Skin of body (tissue), 2 donors: ENCODE measurements around the gene ZBTB7C. TPM values are rescaled to one million over a fixed set of nuclear protein-coding genes. Genes with fewer than 3 reads are reported as not detected.

Experiments
- DNase-seq: peaks from one replicate; lab custom pipeline; 2025; lab: John Stamatoyannopoulos, UW
- total RNA-seq: library from RNA; depleted of rRNA; stranded (reverse); fragments of >200 nt; gene quantifications from one replicate; pipeline ENCODE4 v1.2.3, GENCODE V29; 2014

ZBTB7C gene
- total RNA-seq, 1 donor from 2014 or later, result 6.3 TPM

DNA sequence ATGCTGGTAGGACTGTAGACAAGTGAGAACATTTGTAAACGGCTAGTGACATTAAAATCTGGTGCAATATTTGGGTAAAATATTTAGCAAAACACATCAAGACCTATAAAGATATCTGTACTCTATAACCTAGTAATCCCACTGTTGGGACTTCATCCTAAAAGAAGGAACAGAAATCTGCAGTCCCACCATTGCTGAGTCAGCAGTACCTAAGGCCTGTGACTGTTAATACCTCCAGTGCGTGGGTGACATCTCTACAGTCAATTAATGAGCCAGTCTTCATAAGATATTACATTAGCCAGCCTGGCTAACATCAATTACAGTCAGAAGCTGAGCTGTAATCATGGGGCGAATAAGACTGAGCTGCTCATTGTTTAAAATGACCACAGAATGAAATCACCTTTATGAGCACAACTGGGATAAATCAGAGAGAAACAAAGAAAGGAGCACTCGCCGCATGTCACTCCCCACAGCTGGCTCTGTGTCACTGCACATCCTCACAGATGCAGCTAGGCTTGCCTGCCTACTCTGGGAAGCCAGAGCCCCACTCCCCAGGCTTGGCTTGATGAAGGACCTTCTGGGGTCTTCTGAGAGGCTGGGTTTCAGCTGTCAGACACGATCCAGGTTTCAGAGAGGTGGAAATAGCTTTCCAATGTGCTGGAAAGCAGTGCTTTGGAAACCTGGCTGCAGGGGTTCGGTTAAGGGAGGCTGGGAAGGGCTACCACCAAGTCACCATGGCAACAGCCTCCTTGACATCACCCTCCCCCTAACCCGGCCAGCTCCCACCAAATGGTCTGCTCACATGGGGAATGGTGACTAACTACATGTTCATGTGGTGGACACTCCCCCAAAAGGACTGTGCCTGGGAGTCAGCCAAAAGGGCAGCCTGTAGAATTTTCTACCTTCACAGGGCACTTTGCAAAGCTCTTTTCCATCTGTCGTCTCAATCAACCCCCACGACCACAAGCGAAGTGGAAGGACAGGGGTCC, 145.0 kb downstream of the ZBTB7C start:
- DNase-seq, result no peak

DNA sequence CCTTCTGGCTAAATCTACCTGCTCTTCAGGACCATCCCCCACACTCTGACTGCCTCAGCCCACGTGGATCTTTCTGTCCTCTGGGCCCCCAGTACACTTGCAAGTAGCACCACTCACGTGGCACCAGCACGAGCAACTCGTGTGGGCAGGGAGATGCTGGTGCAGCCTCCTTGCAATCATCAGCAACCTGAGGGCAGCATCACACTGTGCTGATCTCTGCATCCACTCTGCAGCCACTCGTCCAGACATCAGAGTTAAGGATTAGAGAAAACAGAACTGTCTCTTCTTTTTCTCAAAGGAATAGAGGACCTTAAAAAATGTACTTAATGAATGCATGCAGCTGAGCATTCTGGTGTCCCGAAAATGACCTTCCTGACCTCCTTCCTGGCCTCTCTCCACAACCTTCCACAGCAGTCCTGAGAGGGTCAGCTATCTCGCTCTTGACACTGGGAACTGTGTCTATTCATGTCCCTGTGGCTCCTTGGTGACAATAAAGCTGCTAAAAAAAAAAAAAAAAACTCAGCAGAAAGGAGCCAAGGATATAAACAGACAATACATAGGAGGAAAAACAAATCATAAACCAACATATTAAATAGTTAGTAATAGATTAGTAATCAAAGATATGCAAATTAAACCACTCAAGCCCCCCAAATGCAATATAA, 145.9 kb downstream of the ZBTB7C start:
- DNase-seq, result no peak

DNA sequence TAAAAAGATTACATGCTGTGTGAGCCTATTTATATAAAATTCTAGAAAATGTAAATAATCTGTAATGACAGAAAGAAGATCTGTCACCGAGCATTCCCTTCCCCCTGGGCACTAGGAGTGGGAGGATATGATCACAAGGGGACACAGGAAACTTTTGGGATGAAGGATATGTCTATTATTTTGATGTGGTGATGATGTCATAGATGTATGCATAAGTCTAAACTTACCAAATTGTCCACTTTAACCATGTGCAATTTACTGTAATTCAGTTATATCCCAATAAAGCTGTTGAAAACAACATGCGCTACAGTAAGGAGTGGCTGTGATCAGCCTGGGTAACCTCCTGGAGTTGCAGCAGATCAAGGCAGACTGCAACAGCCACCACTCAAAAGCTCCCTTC, 148.9 kb downstream of the ZBTB7C start:
- DNase-seq, result no peak

DNA sequence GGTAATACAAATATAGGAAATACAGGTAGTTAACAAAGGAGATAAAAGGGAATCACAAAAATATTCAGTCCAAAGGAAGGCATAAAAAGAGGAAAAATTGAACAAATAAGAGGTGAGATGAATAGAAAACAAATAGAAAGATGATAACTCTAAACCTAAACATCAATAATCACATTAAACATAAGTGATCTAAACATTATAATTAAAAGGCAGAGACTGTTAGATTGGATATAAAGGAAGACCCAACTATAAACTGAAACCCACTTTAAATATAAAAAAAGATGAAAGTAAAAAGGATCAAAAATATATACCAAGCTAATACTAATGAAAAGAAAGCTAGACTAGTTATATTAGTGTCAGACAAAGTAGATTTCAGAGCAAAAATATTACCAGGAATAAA, 152.3 kb downstream of the ZBTB7C start:
- no peak for DNase-seq

DNA sequence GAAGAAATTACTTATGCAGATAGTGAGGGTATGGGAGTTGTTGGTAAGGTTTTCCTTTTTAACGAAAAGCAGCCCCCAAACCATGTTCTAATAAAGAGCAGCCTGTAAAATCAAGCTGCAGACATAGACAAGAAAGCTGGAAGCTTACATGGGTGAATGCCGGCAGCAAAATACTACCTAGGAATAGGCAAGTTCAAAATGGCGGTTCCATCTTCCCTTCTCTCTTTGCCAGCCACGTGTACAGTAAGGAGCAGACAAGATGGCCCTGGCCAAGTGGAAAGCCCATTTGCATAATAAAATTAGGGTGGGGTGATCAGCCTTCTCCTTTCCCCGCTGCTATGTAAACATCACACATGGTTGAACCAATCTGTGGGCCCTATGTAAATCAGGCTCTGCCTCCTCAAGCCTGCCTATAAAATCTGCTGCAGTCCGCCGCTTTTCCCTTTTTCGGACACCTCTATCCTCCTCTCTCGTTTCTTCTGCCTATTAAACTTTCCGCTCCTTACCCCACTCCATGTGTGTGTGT, 155.0 kb downstream of the ZBTB7C start:
- no peak for DNase-seq

DNA sequence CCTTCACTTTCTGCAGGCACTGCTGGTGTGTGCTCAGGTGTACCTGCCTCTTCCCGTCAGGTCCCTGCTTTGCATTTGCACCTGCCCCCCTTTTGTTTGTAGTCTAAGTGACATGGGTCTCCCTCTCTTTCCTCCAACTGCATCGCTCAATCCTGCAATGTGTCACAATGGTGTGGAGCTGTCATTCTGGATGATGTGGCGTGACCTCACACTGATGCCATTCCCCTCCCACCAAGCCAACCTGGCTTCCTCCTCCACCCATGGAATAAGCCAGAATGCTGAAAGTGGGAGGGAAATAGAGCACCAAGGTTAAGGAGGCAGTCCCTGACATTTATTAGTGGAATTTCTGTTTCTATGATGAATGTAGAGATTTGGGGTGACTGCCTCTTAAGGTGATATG, 156.7 kb downstream of the ZBTB7C start:
- no peak for DNase-seq

DNA sequence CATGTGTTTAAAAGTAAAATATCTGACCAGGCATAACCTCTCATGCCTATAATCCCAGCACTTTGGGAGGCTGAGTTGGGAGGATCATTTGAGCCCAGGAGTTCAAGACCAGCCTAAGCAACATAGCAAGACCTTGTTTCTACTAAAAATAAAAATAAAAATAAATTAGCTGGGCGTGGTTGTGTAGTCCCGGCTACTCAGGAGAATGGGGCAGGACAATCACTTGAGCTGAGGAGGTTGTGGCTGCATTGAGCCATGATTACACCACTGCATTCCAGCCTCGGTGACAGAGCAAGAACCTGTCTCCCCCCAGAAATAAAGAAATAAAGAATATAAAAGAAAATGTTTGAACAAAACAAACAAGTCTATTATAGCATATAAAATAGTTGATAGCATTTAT, 158.3 kb downstream of the ZBTB7C start:
- DNase-seq, result no peak

DNA sequence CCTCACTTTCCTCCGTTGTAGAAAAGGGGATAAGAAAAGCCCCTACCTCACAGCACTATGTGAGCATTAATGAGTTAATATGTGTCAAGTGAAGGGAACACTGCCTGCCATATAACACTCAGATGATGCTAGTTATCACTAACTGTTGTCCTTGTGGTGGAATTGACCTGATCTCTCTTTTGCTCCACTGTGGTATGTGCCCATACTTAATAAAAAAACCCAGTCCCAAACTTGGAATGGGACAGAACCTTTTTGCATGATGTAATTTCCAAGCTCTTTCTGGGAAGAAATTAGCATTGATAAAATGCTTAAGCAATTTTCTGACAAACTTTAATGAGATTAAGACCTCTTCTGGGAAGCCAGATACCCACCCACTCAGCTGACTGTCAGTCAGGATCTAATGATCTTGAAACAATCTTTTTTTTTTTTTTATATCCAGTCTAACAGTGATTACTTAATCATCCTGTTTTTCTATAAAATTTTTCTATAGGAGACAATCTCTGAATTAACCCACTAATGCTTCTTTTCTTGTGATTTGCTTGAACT, 158.7 kb downstream of the ZBTB7C start:
- no peak for DNase-seq

DNA sequence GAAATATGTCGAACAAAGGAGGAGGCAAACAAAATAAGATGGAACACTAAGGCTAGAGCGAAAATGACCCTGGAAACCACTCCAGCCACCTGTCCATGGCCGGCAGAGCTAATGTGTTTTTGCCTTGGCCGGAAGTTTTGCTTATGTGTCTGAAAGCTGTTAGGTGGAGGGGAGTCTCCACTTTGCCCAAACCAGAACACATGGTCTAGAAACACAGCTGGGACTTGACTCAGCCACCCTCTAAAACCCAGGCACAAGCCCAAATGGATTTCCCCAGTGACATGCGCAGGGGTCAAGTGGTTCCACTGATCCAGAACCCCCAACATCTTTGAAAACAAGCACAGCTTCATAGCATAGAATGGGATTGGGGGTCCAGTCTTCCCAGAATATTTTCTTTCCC, 159.3 kb downstream of the ZBTB7C start:
- DNase-seq, result no peak

DNA sequence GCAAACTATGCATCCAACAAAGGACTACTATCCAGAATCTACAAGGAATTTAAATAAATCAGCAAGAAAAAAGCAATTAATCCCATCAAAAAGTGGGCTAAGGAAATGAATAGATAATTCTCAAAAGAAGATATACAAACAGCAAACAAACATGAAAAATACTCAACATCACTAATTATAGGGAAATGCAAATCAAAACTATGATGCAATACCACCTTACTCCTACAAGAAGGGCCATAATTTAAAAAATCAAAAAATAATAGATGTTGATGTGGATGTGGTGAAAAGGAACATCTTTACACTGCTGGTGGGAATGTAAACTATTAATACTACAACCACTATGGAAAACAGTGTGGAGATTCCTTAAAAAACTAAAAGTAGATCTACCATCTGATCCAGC, 164.7 kb downstream of the ZBTB7C start:
- DNase-seq, result no peak

DNA sequence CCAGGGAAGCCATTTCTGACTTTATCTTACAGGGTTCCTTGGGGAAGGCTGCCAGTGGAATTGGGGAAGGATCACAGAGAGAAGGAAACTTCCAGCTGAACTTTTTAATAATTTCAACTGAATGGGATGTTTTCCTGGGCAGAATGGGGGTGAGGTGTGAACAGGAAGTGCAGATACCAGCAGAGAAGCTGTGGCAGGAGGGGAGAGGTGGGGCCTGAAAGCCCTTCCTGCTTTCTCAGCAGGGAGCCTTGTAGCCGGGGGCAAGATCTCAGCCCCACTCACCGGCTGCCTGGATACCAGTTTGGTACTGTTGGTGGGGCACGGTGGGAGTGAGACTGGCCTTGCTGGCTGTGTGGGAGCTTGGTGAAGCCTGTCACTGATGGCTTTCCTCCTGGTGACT, 170.5 kb downstream of the ZBTB7C start:
- DNase-seq, result no peak

DNA sequence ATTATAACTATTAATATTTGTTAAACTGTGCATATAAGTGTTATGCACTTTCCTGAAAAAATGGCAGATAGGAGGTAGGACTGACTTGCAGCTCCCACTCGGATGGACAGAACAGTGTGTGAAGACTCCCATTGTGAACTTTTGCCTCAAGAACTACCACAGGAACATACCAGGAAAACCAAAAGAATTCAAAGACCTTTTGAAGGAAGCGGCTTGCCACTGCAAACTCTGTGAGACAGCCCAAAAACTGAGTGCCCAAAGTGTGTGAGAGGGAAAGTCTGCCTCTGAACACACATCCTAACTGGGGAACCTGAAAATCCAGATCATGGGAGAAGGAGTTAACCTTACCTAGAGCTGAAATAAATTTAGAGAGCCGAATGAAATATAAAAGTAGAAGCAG, 171.0 kb downstream of the ZBTB7C start:
- DNase-seq, result no peak

DNA sequence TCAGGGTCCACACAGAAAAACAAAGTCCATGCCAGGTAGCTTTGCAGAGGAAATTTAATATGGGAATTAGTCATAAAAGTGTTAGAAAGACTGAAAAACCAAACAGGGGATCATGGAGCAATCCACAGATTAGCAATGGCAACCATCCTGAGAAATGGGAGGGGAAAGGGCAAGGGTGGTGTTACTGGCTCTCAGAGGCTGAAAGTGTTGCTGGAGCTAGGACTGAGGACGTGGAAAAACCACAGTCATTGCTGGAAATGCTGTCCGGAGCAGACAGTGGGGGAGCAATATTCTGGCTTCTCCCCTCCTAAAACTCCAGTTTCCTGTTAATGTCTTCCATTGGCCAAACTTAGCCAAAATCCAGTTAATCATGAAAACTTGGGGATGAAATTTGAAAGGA, 172.4 kb downstream of the ZBTB7C start:
- no peak for DNase-seq

DNA sequence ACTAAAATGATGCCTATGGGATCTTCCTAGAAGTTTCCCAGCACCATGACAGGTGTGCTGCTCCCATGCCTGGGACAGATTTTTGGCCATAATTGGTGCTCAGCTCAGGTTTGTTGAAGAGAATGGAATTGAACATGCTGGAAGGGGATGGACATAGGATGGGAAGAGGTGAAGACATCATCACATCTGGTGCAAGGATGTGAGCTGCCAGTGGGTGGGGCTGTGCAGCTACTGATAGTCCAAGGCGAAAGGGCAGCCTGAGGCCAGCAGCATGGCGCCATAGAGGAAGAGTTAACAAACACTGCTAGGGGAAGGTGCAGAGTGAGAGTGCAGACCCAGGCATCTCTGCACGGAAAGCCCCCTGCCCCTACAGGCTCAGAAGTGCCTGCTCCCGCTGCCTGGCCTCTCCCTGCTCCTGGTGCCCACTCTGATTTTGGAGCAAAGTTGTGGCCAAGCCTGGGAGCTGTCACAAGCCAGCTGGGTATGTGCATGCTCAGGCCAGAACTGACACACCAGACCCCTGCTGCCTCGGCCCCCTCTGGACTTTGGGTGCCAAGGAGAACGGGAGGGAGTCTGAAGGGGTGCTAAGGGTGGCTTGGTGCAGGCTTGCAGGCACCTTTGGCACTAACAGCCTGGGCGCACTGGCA, 178.6 kb downstream of the ZBTB7C start:
- DNase-seq, result no peak

DNA sequence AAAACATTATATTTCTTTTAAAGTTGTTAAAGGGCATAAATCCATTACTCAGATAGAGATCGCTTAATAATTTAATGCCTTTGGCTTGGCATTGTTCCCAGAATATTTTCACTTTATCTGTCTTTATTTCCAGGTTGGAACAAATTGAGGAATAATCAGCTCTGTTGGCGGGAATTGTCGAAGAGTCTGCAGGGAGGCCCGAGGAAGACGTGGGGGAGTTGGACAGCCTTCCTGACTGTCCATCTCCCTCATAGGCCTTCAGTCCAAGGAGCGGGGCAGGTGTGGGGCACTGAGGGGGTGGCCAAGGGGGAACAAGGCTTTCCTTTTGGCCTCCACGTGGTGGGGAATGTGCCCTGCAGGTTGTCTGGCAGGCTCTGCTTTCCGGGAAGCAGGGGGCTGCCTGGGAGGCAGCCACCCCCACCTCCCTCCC, 179.6 kb downstream of the ZBTB7C start:
- no peak for DNase-seq

DNA sequence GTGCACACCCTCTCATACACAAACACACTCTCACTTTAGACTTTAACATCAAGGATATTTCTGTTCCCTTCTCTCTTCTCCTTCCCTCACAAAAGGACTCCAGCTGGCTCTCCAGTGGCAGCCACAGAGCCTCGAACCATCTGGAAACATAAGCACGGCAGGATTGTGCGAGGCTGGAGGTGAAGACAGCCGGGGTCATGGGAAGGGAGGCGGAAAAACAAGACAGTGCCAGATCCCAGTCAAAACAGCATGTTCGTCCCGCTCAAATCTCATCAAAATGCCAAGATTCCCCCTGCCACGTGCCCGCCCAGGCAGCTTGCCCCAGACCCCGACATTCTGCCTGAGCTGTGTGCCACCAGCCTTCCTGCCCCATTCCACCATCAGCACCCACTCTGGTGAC, 180.3 kb downstream of the ZBTB7C start:
- DNase-seq, result no peak

DNA sequence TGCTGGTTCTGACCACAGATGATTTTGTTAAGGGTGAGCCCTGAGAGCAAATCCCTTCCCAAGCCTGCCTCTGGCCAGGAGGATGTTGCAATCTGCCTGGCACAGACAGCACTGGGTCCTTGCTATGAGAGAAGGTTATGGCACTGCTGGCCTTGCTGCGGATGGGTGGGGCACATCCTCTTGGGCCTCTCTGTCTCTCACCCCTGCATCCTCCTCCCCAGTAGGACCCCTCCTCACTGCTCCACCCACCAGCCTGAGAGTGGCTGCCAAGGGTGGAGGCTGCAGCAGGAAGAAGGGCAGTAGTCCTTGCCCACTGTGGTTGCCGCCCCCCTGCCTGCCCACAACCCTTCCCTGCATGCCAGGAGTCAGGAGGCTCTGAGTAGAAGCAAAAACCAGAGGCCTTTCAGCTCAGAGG, 180.9 kb downstream of the ZBTB7C start:
- no peak for DNase-seq

DNA sequence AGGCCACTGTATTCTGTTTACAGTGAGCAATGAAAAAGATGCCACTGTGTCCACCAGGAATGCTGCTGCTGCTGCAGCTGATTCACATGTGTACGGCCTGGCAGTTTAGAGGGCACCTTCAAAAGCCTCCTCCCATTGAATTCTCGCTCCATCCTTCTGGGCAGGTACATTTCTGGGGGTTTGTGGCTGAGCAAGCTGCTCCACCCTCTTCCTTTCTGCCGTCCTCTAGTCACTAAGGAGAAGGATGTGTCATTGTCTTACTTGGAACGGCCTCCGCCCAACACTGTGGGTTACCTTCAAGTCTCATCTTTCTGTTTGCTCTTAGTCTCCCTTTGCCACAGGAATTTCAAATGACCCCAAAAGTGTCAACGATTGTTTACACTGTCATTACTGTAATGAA, 182.0 kb downstream of the ZBTB7C start:
- DNase-seq, result no peak

DNA sequence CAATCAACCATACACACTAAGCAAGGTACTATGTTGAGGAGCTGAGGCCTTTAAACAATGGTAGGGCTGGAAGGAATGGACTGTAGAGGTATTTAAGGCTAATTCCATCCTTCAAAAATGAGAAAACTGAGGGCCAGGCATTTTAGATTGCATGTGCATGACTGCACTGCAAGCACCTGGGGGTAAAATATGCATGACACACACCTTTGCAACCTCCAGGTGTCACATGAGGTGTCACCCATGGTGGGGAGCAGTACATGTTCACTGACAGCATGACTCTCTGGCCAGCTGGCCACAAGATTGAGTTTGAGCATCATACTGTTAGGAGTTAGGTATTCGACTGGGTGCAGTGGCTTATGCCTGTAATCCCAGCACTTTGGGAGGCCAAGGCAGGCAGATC, 182.8 kb downstream of the ZBTB7C start:
- no peak for DNase-seq

DNA sequence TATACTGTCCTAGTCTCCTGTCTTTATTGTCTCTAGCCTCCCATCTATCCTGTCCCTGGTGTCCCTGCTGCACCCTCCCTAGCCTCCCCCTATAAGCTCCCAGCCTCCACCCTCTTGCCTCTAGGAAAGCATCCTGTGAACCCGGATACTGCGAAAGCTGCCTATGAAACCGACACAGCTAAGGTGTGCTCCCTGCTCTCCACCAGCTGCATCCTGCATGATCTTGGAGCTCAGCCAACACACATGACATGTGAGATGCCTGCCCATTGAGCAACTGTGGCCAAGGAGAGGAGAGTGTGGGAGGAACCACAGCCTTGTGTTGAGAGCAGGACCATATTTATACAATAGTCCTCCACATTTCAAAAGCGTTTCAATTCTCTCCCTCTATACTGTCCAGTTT, 187.1 kb downstream of the ZBTB7C start:
- peak; percentile 23 for DNase-seq

DNA sequence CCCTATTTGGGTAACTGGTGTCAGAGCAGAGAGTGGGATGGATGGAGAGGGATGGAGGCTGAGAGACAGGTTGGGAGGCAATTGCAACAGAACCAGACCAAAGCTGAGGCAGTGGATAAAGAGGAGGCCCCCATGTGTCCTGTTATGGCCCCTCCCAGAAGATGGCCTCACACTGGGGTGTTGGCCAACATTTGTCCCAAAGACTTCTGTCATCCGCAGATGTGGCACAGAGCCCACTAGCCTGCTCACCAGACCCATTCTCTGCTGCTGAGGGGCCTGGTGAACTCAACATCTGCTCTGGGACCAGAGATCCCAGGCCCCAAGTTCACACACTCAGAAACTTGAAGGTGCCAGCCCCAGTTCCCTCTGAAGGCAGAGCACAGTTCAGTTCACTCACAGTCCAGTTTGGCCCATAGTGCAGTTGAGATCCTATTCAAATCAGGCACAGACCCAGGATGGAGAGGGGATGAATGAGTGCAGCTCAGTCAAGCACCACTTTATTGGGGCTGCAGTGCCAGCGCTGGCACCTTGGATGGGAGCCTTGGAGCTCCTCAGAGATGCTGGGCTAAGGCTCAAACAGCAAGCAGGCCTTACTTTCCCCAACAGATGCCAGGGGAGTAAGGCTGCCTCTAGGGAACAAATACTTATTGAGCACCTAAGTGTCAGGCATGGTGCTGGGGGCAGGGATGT, 189.2 kb downstream of the ZBTB7C start:
- no peak for DNase-seq
